ENCODE data around the gene PJA2.

Gene PJA2

DNA sequence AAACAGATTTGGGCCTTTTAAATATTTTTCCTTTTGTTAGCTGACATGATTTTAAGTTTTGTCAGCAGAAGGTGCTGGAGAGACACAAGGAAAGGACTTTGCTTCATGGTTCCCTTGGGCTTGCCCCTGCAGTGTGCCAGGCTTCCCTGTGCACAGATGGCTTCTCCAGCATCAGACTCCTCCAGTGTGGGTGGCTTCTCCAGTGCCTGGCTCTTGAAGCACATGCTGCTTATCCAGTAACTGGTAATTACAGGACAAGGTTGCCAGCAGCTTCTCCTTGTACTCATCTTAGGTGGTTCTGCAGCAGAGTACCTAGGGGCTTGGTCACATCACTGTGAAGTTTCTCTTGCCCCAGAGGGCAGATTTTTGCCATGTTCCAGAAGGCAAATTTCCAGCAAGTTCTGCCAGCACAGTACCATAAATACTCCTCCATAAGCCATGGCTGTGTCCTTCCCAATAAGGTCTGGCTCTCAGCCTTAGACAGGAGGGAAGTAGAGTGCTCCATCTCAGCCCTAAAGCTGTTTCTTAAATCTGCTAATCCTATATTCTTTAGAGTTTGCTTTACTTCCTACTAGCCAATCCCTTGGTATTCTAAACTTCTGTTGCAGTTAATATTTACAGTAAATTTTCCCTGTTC is 62.4 kb downstream of the PJA2 start:
- H3K4me3 ChIP-seq (ENCODE audit: low read depth in 1 of 2, low read length in 2 of 2): no peak overlapping the region
- no peak for DNase-seq
- H3K4me2 ChIP-seq (ENCODE audit: insufficient read depth, low read length): no peak overlapping the region
- H3K27ac ChIP-seq (ENCODE audit: low read length): no peak overlapping the region
- peaks cover 4% of the 10 kb centered on the region for H3K9me3 ChIP-seq (ENCODE audit: insufficient read depth, low read length, severe bottlenecking)
- TF ChIP-seq, protein P1, sequence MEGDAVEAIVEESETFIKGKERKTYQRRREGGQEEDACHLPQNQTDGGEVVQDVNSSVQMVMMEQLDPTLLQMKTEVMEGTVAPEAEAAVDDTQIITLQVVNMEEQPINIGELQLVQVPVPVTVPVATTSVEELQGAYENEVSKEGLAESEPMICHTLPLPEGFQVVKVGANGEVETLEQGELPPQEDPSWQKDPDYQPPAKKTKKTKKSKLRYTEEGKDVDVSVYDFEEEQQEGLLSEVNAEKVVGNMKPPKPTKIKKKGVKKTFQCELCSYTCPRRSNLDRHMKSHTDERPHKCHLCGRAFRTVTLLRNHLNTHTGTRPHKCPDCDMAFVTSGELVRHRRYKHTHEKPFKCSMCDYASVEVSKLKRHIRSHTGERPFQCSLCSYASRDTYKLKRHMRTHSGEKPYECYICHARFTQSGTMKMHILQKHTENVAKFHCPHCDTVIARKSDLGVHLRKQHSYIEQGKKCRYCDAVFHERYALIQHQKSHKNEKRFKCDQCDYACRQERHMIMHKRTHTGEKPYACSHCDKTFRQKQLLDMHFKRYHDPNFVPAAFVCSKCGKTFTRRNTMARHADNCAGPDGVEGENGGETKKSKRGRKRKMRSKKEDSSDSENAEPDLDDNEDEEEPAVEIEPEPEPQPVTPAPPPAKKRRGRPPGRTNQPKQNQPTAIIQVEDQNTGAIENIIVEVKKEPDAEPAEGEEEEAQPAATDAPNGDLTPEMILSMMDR (IDR thresholded peaks at IDR 0.05; ENCODE audit: borderline replicate concordance, extremely low read depth, low read length, poor library complexity, severe bottlenecking): no peak
- no peak for TF ChIP-seq EZH2 (IDR thresholded peaks at IDR 0.05; ENCODE audit: borderline replicate concordance, low read depth, low read length, severe bottlenecking)
- no peak overlapping the region for H3K9ac ChIP-seq (ENCODE audit: low read depth, low read length)
- no peaks in the 10 kb centered on the region for H3K79me2 ChIP-seq (ENCODE audit: insufficient read depth, low read length)
- H3K4me1 ChIP-seq (ENCODE audit: insufficient read depth, low read length): no peaks in the 10 kb centered on the region
- H3K27me3 ChIP-seq (ENCODE audit: insufficient read depth, low read length, poor library complexity): no peaks in the 10 kb centered on the region
- H2AFZ ChIP-seq (ENCODE audit: low read depth, low read length): no peak overlapping the region
- H3K36me3 ChIP-seq (ENCODE audit: insufficient read depth, low read length): peaks cover 84% of the 10 kb centered on the region
- no peak for ATAC-seq (ENCODE audit: insufficient read depth, low read depth)
- H4K20me1 ChIP-seq (ENCODE audit: insufficient read depth, low read length): no peaks in the 10 kb centered on the region

DNA sequence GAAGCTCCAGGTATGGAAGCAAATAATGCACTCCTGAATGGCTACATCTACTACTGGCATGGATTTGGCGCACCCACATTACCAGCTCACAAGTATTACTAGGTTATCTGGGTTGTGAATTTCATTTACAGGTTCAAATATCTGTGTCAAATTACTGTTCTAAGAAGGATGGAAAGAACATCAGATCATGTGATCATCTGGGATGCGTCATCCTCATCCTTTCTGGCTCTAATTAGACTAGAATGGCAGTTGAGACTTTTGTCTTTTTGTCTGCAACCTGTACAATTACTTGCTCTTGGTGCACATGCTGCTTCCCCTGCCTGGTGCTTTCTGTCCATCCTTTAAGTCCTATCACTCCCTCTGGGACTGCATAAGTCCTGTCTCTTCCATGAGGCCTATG is 64.1 kb downstream of the PJA2 start:
- no peak for ATAC-seq (ENCODE audit: insufficient read depth, low read depth)
- H3K36me3 ChIP-seq (ENCODE audit: insufficient read depth, low read length): peaks cover 75% of the 10 kb centered on the region

DNA sequence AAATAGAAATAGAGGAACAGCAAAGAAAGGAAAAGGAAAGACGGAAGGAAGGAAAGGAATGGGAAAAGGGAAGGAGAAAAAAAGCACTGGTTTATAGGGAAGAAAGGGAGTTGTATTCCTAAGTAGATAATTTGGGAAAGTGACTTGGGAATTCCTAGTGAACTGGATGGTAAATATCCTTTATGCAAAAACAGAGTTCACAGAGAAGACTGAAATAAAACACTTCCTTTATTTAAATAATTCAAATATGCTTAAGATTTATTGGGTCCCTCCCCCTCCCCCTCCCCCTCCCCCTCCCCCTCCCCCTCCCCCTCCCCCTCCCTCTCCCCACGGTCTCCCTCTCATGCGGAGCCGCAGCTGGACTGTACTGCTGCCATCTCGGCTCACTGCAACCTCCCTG is 69.4 kb downstream of the PJA2 start:
- TF ChIP-seq EZH2 (IDR thresholded peaks at IDR 0.05; ENCODE audit: borderline replicate concordance, low read depth, low read length, severe bottlenecking): no peak
- TF ChIP-seq, protein P1 (IDR thresholded peaks at IDR 0.05; ENCODE audit: borderline replicate concordance, extremely low read depth, low read length, poor library complexity, severe bottlenecking): no peak
- H3K36me3 ChIP-seq (ENCODE audit: insufficient read depth, low read length): peaks cover 49% of the 10 kb centered on the region

More for the DNA sequence above, 64.1 kb downstream of the PJA2 start:
- no peaks in the 10 kb centered on the region for H3K79me2 ChIP-seq (ENCODE audit: insufficient read depth, low read length)
- H3K27me3 ChIP-seq (ENCODE audit: insufficient read depth, low read length, poor library complexity): no peaks in the 10 kb centered on the region
- no peak overlapping the region for H3K4me3 ChIP-seq (ENCODE audit: low read depth in 1 of 2, low read length in 2 of 2)
- H4K20me1 ChIP-seq (ENCODE audit: insufficient read depth, low read length): no peaks in the 10 kb centered on the region
- H3K9ac ChIP-seq (ENCODE audit: low read depth, low read length): no peak overlapping the region
- peaks cover 4% of the 10 kb centered on the region for H3K9me3 ChIP-seq (ENCODE audit: insufficient read depth, low read length, severe bottlenecking)
- TF ChIP-seq, protein P1 (IDR thresholded peaks at IDR 0.05; ENCODE audit: borderline replicate concordance, extremely low read depth, low read length, poor library complexity, severe bottlenecking): no peak
- H2AFZ ChIP-seq (ENCODE audit: low read depth, low read length): no peak overlapping the region
- no peak for DNase-seq
- H3K4me1 ChIP-seq (ENCODE audit: insufficient read depth, low read length): no peaks in the 10 kb centered on the region
- no peak overlapping the region for H3K4me2 ChIP-seq (ENCODE audit: insufficient read depth, low read length)
- no peak overlapping the region for H3K27ac ChIP-seq (ENCODE audit: low read length)

More for the DNA sequence above, 69.4 kb downstream of the PJA2 start:
- ATAC-seq (ENCODE audit: insufficient read depth, low read depth) (no peak), DNase-seq (no peak)
- Histone ChIP-seq H3K4me3 (ENCODE audit: low read depth in 1 of 2, low read length in 2 of 2) (no peak overlapping the region), H3K4me1 (ENCODE audit: insufficient read depth, low read length) (no peaks in the 10 kb centered on the region), H3K9ac (ENCODE audit: low read depth, low read length) (no peak overlapping the region), H3K27me3 (ENCODE audit: insufficient read depth, low read length, poor library complexity) (no peaks in the 10 kb centered on the region), H3K27ac (ENCODE audit: low read length) (no peak overlapping the region), H3K4me2 (ENCODE audit: insufficient read depth, low read length) (no peak overlapping the region), H3K79me2 (ENCODE audit: insufficient read depth, low read length) (no peaks in the 10 kb centered on the region), H3K9me3 (ENCODE audit: insufficient read depth, low read length, severe bottlenecking) (peaks cover 4% of the 10 kb centered on the region), H4K20me1 (ENCODE audit: insufficient read depth, low read length) (no peaks in the 10 kb centered on the region), H2AFZ (ENCODE audit: low read depth, low read length) (no peak overlapping the region)
